ENCODE data around the gene ZSCAN1.

The ZSCAN1 gene

GRCh38 chr19:58053480-58054156 lies 19.8 kb downstream of the ZSCAN1 start:
- H3K9me3 ChIP-seq (ENCODE audit: control insufficient read depth in 1 of 2, low read length in 2 of 2): peaks cover 34 to 45% of the 10 kb centered on the region in 2 donors
- peak overlapping the region in 1 of 2 donors; percentile 8 for H3K4me3 ChIP-seq (ENCODE audit: low read depth in 1 of 2, low read length in 2 of 2)
- H3K27me3 ChIP-seq (ENCODE audit: control insufficient read depth in 1 of 2, insufficient read depth in 2 of 2, low read length in 2 of 2): no peaks in the 10 kb centered on the region
- H3K36me3 ChIP-seq (ENCODE audit: control insufficient read depth in 1 of 2, insufficient read depth in 2 of 2, low read length in 2 of 2): no peaks in the 10 kb centered on the region
- H3K27ac ChIP-seq (ENCODE audit: low read depth, low read length): no peak overlapping the region
- peaks cover 0 to 2% of the 10 kb centered on the region in 2 donors for H3K4me1 ChIP-seq (ENCODE audit: control insufficient read depth in 1 of 2, insufficient read depth in 2 of 2, low read length in 2 of 2)
- H3K9ac ChIP-seq (ENCODE audit: low read depth in 1 of 2, low read length in 2 of 2): no peak overlapping the region

- Histone ChIP-seq H3K4me1 (ENCODE audit: control insufficient read depth in 1 of 2, insufficient read depth in 2 of 2, low read length in 2 of 2) (peaks cover 0 to 6% of the 10 kb centered on the region in 2 donors), H3K36me3 (ENCODE audit: control insufficient read depth in 1 of 2, insufficient read depth in 2 of 2, low read length in 2 of 2) (no peaks in the 10 kb centered on the region), H3K27me3 (ENCODE audit: control insufficient read depth in 1 of 2, insufficient read depth in 2 of 2, low read length in 2 of 2) (no peaks in the 10 kb centered on the region), H3K27ac (ENCODE audit: low read depth, low read length) (peak overlapping the region; percentile 27), H3K4me3 (ENCODE audit: low read depth in 1 of 2, low read length in 2 of 2) (peak overlapping the region; percentile 19 to 36), H3K9me3 (ENCODE audit: control insufficient read depth in 1 of 2, low read length in 2 of 2) (peaks cover 20 to 37% of the 10 kb centered on the region in 2 donors), H3K9ac (ENCODE audit: low read depth in 1 of 2, low read length in 2 of 2) (no peak overlapping the region)
These were observed 21.4 kb downstream of the ZSCAN1 start for GRCh38 chr19:58054901-58055874.

- Histone ChIP-seq H3K27me3 (ENCODE audit: control insufficient read depth in 1 of 2, insufficient read depth in 2 of 2, low read length in 2 of 2) (no peaks in the 10 kb centered on the region), H3K4me3 (ENCODE audit: low read depth in 1 of 2, low read length in 2 of 2) (no peak overlapping the region), H3K27ac (ENCODE audit: low read depth, low read length) (no peak overlapping the region), H3K36me3 (ENCODE audit: control insufficient read depth in 1 of 2, insufficient read depth in 2 of 2, low read length in 2 of 2) (no peaks in the 10 kb centered on the region), H3K9ac (ENCODE audit: low read depth in 1 of 2, low read length in 2 of 2) (no peak overlapping the region), H3K4me1 (ENCODE audit: control insufficient read depth in 1 of 2, insufficient read depth in 2 of 2, low read length in 2 of 2) (peaks cover 0 to 6% of the 10 kb centered on the region in 2 donors), H3K9me3 (ENCODE audit: control insufficient read depth in 1 of 2, low read length in 2 of 2) (peaks cover 14 to 38% of the 10 kb centered on the region in 2 donors)
These were observed 22.4 kb downstream of the ZSCAN1 start for GRCh38 chr19:58056261-58056660.

- Histone ChIP-seq H3K27me3 (ENCODE audit: control insufficient read depth in 1 of 2, insufficient read depth in 2 of 2, low read length in 2 of 2) (no peaks in the 10 kb centered on the region), H3K4me3 (ENCODE audit: low read depth in 1 of 2, low read length in 2 of 2) (no peak overlapping the region), H3K4me1 (ENCODE audit: control insufficient read depth in 1 of 2, insufficient read depth in 2 of 2, low read length in 2 of 2) (peaks cover 0 to 6% of the 10 kb centered on the region in 2 donors), H3K36me3 (ENCODE audit: control insufficient read depth in 1 of 2, insufficient read depth in 2 of 2, low read length in 2 of 2) (no peaks in the 10 kb centered on the region), H3K9ac (ENCODE audit: low read depth in 1 of 2, low read length in 2 of 2) (no peak overlapping the region), H3K27ac (ENCODE audit: low read depth, low read length) (no peak overlapping the region), H3K9me3 (ENCODE audit: control insufficient read depth in 1 of 2, low read length in 2 of 2) (peaks cover 8 to 39% of the 10 kb centered on the region in 2 donors)
These were observed 23.0 kb downstream of the ZSCAN1 start for GRCh38 chr19:58056861-58057260.

- Histone ChIP-seq H3K9ac (ENCODE audit: low read depth in 1 of 2, low read length in 2 of 2) (peak overlapping the region in 1 of 2 donors; percentile 8), H3K36me3 (ENCODE audit: control insufficient read depth in 1 of 2, insufficient read depth in 2 of 2, low read length in 2 of 2) (no peaks in the 10 kb centered on the region), H3K4me1 (ENCODE audit: control insufficient read depth in 1 of 2, insufficient read depth in 2 of 2, low read length in 2 of 2) (peaks cover 0 to 6% of the 10 kb centered on the region in 2 donors), H3K27ac (ENCODE audit: low read depth, low read length) (no peak overlapping the region), H3K9me3 (ENCODE audit: control insufficient read depth in 1 of 2, low read length in 2 of 2) (peaks cover 10 to 42% of the 10 kb centered on the region in 2 donors), H3K4me3 (ENCODE audit: low read depth in 1 of 2, low read length in 2 of 2) (peak overlapping the region; percentile 43 to 53), H3K27me3 (ENCODE audit: control insufficient read depth in 1 of 2, insufficient read depth in 2 of 2, low read length in 2 of 2) (no peaks in the 10 kb centered on the region)
These were observed 24.6 kb downstream of the ZSCAN1 start for GRCh38 chr19:58058467-58058866.

- Histone ChIP-seq H3K4me3 (ENCODE audit: low read depth in 1 of 2, low read length in 2 of 2) (peak within 1 kb of the TSS; percentile 43 to 66), H3K9me3 (ENCODE audit: control insufficient read depth in 1 of 2, low read length in 2 of 2) (peaks cover 15 to 44% of the 10 kb centered on the region in 2 donors), H3K4me1 (ENCODE audit: control insufficient read depth in 1 of 2, insufficient read depth in 2 of 2, low read length in 2 of 2) (peaks cover 0 to 6% of the 10 kb centered on the region in 2 donors), H3K9ac (ENCODE audit: low read depth in 1 of 2, low read length in 2 of 2) (peak within 1 kb of the TSS; percentile 6 to 10), H3K36me3 (ENCODE audit: control insufficient read depth in 1 of 2, insufficient read depth in 2 of 2, low read length in 2 of 2) (no peaks in the 10 kb centered on the region), H3K27me3 (ENCODE audit: control insufficient read depth in 1 of 2, insufficient read depth in 2 of 2, low read length in 2 of 2) (no peaks in the 10 kb centered on the region), H3K27ac (ENCODE audit: low read depth, low read length) (peak within 1 kb of the TSS; percentile 73)
These were observed 25.3 kb downstream of the ZSCAN1 start, which contains the start of gene ZNF135 for GRCh38 chr19:58059003-58059670. Gene ZNF135, plus strand, starts transcription at chr19:58059282. Its CDS starts 721 bp downstream, at chr19:58060003.

- H3K27me3 ChIP-seq (ENCODE audit: control insufficient read depth in 1 of 2, insufficient read depth in 2 of 2, low read length in 2 of 2): no peaks in the 10 kb centered on the region
- no peaks in the 10 kb centered on the region for H3K36me3 ChIP-seq (ENCODE audit: control insufficient read depth in 1 of 2, insufficient read depth in 2 of 2, low read length in 2 of 2)
- peak overlapping the region; percentile 43 to 66 for H3K4me3 ChIP-seq (ENCODE audit: low read depth in 1 of 2, low read length in 2 of 2)
- peaks cover 0 to 6% of the 10 kb centered on the region in 2 donors for H3K4me1 ChIP-seq (ENCODE audit: control insufficient read depth in 1 of 2, insufficient read depth in 2 of 2, low read length in 2 of 2)
- peak overlapping the region; percentile 6 to 10 for H3K9ac ChIP-seq (ENCODE audit: low read depth in 1 of 2, low read length in 2 of 2)
- peaks cover 17 to 45% of the 10 kb centered on the region in 2 donors for H3K9me3 ChIP-seq (ENCODE audit: control insufficient read depth in 1 of 2, low read length in 2 of 2)
- H3K27ac ChIP-seq (ENCODE audit: low read depth, low read length): peak overlapping the region; percentile 73
These were observed 25.9 kb downstream of the ZSCAN1 start for GRCh38 chr19:58059671-58060078.

- H3K9ac ChIP-seq (ENCODE audit: low read depth in 1 of 2, low read length in 2 of 2): no peak overlapping the region
- peaks cover 0 to 6% of the 10 kb centered on the region in 2 donors for H3K4me1 ChIP-seq (ENCODE audit: control insufficient read depth in 1 of 2, insufficient read depth in 2 of 2, low read length in 2 of 2)
- no peak overlapping the region for H3K27ac ChIP-seq (ENCODE audit: low read depth, low read length)
- peaks cover 0 to 2% of the 10 kb centered on the region in 2 donors for H3K36me3 ChIP-seq (ENCODE audit: control insufficient read depth in 1 of 2, insufficient read depth in 2 of 2, low read length in 2 of 2)
- peak overlapping the region in 1 of 2 donors; percentile 66 for H3K4me3 ChIP-seq (ENCODE audit: low read depth in 1 of 2, low read length in 2 of 2)
- H3K27me3 ChIP-seq (ENCODE audit: control insufficient read depth in 1 of 2, insufficient read depth in 2 of 2, low read length in 2 of 2): no peaks in the 10 kb centered on the region
- peaks cover 20 to 48% of the 10 kb centered on the region in 2 donors for H3K9me3 ChIP-seq (ENCODE audit: control insufficient read depth in 1 of 2, low read length in 2 of 2)
These were observed 26.4 kb downstream of the ZSCAN1 start for GRCh38 chr19:58060231-58060630.

GRCh38 chr19:58063712-58064111 lies 29.9 kb downstream of the ZSCAN1 start:
- H3K27ac ChIP-seq (ENCODE audit: low read depth, low read length): no peak overlapping the region
- H3K9me3 ChIP-seq (ENCODE audit: control insufficient read depth in 1 of 2, low read length in 2 of 2): peaks cover 50 to 66% of the 10 kb centered on the region in 2 donors
- no peak overlapping the region for H3K4me3 ChIP-seq (ENCODE audit: low read depth in 1 of 2, low read length in 2 of 2)
- peaks cover 0 to 3% of the 10 kb centered on the region in 2 donors for H3K4me1 ChIP-seq (ENCODE audit: control insufficient read depth in 1 of 2, insufficient read depth in 2 of 2, low read length in 2 of 2)
- no peaks in the 10 kb centered on the region for H3K27me3 ChIP-seq (ENCODE audit: control insufficient read depth in 1 of 2, insufficient read depth in 2 of 2, low read length in 2 of 2)
- H3K36me3 ChIP-seq (ENCODE audit: control insufficient read depth in 1 of 2, insufficient read depth in 2 of 2, low read length in 2 of 2): peaks cover 5 to 15% of the 10 kb centered on the region in 2 donors
- no peak overlapping the region for H3K9ac ChIP-seq (ENCODE audit: low read depth in 1 of 2, low read length in 2 of 2)

All from duodenal mucosa (tissue), 2 donors.